Kidney tubule cell (primary cell): ENCODE measurements around the gene TEC.
"Not testable (repeated sequence)": the region's sequence is repeated elsewhere in the genome, so short reads cannot be mapped to it uniquely, and the experiment has no call there.

Experiments
- DNase-seq: peaks from one replicate; pipeline ENCODE4 v3.0.0-alpha.2; 2018; ENCODE audit warnings: low spot score

TEC gene

DNA sequence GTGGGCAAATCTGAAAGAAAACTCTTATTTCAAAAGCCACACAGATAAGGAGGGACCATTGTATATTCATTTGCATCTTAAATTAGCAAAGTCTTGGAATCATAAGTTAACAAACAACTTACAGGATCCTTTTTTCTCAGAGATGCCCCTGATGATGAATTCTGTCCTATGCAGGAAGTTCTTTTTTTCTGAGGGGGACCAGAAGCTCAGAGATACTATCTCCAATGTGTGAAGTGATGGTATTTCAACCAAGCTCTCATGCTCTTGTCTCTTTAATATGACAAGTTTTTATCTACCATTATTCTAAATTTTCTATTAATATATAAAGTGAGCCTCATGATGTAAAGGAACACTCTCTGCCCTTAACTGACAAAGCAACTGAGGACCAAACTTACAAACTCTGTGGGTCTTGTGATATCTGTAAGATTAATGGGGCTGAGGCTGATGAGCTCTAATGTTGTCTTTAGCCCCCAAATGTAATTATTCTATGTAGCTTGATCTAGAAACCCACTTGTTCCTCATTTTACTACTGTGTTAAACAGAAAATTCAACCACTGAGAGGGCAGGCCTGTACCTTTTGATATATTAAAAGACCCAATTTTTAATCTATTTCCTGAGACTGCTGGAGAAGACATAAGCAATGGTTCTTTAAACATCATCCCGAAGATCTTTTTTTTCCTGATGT, 27.0 kb downstream of the TEC start:
- no peak for DNase-seq

DNA sequence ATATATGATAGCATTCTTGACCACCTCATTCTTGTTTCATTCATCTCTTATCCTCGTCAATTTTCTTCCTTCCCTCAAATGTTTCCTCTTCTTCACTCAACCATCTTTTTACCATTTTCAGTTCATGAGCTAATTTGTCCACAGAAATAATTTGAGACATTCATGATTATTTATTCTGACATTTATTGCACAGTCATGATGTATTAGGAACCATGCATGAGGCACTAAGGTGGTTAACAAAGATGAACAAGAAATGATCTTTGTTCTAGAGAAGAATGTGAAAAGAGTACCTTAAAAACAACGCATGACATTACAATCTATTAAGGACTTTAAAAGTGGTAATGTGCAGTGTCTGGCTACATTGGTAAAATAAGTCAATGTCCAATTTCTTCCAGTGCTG, 27.9 kb downstream of the TEC start:
- no peak for DNase-seq

DNA sequence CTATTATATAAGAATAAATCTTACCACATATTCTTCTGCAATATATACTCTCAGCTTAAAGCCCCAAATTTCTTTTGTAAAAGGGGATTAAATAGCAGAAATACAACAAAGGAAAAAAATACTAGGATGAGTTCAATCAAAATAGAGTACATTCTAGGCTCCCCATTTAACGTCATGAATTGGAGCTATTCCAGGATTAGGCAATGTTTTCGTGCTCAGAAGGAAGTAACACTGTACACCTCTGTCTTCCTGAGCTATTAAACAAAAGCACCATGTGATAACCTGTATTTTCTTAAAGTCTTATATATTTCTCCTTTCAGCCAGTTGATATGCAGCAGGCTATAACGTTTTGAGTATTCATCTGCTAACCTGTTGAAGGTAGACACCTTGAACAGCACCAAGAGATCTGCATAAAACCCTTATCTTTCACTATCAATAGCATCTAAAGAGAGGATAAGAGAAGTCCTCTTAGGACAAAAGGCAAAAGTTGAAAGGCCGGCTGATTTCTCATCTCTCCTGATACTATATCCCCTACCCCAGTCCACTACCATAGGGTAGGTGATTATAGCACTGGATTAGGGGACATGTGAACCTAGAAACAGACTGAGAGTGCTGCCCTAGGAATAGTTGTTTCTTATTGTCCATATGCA, 31.5 kb downstream of the TEC start:
- DNase-seq, result peak; percentile 43

DNA sequence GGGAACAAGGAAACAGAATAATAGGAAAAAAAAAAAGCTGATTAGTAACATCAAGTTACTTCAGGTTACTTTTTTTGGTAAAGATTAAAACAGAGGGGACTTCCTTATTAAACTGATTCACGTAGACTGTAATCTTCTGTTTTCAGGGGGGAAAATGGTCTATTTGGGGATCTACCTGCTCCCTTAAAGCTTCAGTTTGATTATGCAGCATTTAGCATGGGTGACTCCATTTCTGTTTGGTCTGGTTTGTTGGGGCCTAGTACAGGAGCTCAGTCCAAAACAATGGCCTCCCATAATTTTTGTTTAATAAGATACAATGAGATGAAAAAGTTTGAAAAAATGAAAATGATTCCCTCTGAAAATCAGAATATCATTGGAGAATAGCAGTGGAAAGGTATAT, 34.6 kb downstream of the TEC start:
- no peak for DNase-seq

DNA sequence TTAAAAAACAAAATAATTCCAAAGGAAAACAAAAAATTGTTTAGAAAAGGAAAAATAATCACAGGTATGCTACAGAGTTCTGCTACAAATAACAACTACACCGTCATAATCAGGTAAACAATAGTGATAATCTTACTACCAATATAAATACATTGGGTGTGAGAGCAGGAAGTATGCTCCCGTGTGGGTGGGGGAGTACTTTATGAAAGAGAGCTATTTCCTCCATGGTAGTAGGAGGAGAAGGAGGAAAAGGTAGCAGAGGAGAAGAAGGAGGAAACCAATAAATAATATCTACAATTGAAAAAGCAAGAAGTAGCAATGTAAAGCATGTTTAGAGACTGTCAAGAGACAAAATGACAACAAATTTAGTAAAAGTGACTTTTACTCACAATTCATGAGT, 35.1 kb downstream of the TEC start:
- no peak for DNase-seq

DNA sequence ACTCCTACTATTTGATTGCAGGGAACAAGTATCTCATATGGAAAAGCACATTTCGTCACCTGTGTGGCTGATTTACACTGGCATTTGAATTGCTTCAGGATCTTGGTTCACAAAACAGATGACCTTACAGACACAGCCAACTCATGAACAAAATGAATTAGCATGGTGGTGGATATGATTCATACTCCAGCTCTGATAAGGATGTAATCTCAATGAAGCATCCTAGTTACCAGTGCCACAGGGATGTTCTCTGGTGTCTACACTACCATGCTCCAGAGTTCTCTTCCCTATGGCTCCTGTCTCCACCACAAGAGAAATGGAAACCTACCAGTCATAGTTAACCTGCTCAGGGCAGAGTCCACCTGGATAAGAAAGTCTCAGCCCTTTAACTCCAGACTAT, 40.7 kb downstream of the TEC start:
- peak; percentile 30 for DNase-seq

DNA sequence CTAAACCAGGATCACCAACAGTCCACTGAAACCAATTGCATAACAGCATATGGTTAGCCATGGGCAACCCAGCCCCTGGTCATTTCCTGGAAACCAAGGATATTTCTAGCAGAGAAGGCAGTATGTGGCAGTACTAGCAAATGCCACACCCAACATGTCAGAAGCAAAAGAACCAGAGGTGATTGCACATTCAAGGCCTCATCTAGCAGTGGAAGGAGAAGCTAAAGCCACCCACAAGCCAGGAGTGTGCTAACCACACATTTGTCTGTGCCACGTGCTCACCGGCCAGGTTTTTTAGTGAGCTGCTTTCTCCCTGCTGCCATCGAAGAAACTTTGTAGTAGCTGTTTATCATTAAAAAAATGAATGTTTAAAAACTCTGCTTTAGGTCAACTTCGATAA, 42.0 kb downstream of the TEC start:
- no peak for DNase-seq

DNA sequence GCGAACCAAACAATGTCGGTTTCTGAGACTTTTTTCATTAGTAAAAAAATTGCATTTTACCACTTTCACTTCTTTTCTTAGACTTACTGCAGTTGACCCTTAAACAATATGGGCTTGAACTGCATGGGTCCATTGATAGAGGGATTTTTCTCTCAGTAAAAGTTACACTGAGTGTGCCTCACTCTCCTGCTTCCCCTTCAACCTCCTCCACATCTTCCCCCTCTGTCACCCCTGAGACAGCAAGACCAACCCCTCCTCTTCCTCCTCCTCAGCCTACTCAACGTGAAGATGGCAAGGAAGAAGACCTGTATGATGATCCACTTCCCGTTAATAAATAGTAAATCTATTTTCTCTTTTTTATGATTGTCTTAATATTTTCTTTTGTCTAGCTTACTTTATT, 43.4 kb downstream of the TEC start:
- no peak for DNase-seq

DNA sequence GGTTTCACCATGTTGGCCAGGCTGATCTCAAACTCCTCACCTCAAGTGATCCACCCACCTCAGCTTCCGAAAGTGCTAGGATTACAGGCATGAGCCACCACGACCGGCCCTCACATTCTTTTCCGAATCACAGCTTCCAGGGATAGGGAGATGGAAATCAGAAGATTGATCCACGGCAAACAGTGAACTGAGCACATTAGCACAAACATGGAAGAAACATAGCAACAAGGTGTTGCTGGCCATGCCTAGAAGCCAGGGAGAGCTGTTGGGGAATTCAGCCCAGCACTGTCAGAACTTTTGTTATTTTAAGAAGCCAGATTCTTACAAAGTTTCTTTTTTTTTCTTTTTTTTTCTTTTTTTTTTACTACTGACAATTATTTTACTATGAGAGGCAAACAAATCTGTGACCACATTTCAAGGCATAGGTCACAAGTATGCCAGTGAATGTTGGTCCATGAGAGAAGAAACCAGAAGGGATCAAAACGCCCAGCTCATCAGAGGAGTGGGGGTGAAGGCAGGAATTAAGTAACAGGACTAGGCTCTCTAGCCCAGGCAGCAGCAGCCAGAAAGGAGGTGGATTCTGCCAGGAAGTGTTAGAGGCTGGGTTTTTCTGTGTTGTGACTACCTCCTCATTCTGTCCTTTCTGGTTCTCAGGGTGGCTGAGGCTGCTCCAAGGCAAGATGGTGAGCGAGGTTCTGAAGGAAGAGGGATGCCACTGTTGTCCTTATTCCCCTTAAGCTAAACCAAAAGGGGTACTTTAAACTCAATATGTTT, 44.1 kb downstream of the TEC start:
- no peak for DNase-seq

DNA sequence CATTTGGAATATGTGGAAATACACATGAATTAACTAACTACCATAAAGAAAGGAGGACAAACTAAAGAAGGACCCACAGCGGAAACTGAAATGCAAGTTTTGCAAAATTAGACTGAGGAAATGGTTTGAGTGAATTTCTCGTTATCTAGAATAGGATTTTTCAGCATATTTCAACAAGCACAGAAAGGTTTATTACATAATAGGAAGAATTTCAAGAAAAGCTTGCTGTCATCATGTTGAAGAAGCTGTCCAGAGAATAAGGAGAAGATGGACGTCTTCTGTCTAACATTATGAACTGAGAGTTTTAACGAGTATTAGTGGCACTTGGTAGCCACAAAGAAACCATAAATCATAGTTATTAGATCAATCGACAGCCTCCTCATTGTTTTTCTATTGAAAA, 45.0 kb downstream of the TEC start:
- DNase-seq, result no peak

DNA sequence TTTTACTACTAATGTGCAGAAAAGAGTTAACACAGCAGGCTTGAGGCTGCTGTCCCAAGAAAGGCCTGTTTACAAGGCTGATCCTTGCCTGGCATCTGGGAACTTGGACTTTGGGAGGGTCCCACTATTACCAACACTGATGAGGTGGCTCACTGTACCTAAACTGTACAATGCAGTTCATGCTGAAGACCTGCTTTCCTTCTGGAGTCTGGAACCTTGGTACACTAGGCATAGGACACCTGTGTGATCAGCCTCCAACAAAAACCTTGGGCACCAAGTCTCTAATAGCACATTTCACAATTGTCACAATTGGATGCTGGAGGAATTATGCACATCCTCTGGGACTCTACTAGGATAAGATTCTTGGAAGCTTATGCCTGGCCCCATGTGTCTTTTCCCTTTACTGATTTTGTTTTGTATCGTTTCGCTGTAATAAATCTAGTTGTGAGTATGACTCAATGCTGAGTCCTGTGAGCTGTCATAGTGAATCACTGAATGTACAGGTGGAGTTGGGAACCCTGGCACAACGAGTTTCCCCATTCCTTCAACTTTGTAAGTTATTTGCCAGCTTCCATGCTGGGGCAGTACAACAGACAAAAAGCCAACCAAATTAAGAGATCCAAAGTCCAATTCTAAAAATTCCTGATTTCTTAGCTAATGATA, 45.9 kb downstream of the TEC start:
- peak; percentile 86 for DNase-seq

DNA sequence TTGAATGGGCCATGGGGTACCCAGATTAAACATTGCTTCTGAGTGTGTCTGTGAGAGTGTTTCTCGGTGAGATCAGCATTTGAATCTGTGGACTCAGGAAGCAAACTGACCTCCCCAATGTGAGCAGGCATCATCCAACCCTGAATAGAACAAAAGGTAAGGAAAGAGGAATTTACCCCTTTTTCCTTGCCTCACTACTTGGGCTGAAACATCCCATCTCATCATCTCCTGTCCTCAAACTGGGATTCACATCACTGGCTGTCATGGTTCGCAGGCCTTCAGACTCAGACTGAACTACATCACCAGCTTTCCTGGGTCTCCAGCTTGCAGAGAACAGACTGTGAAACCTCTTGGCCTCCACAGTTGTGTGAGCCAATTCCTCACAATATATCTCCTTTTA, 47.1 kb downstream of the TEC start:
- DNase-seq, result peak; percentile 87

DNA sequence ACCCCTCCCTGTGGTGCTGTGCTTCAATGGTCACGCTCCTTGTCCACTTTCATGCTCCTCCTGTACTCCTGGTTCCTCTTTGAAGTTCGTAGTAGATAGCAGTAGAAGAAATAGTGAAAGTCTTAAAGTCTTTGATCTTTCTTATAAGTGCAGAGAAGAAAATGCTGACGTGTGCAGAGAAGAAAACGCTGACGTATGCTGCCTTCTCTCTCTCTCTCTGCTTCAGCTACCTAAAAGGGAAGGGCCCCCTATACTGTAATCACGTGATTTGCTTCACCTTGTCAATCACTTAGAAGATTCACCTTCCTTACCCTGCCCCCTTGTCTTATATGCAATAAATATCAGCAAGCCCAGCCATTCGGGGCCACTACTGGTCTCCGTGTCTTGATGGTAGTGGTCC, 50.2 kb downstream of the TEC start:
- not testable (repeated sequence) for DNase-seq

DNA sequence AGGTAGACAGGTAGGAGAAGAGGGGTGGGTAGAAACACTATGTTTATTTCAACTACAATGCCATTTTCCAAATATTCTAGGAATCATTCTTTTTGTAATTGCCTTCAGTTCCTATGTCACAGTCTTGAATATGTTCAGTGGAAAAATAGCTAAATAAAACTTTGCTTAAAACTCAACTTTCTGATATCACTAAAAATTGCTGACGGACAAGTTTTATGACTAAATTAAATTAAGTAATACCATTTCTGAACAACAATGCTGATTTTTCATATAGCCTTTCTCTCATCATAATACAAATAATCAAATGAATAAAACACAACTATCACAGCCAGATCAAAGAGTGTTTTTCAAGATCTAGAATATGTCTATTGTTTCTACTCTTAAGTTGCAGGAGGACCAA, 53.1 kb downstream of the TEC start:
- DNase-seq, result no peak

DNA sequence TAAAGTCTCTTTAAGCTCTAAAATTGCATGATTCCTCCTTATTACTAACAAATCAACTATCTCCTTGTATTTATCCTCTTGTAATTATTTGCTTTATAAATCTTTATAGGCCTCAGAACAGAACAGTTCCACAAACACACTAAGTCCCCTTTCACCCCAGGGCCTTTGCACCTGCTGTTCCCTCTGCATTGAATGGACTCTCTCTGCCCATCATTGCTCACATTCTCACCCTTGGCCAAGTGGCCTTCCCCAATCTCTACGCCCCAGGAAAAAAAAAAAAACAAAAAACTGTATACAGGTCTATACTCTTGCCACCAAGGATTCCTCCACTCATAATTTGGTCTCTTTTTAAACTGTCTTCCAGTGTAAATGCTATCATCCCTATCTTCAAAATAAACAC, 53.7 kb downstream of the TEC start:
- DNase-seq, result no peak

DNA sequence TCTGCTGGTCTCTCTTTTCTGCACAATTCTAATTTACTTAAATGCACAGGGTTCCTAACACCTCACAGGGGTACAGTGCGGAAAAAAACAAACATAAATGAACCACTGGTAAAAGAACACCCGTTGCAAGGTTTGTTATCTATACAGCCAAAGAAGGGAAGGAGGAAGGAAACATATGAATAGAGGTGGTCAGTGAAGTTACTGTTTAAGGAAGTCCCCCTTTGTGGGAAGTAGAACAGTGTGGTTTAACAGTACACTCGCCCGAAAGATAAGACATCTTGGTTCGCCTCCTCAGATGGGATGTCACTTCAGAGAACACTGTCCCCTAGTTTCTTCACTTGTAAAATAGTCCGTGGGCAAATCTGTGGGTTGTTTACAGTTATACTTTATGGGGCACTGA, 57.5 kb downstream of the TEC start:
- DNase-seq, result no peak

DNA sequence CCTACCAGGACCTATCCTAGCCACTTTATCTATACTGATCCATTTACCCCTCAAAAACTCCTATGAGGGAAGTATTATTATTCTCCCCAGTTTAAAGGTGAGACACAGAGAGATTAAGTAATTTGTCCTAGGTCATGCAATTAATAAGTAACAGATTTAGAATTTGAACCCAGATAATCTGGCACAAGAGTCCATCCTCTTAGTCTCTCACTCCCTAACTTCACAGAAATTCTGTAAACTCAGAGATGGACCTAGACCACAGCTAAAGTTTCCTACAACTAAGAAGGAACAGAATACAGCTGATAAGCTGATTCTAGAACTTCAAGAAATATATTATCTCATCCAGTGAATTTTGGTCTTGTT, 58.7 kb downstream of the TEC start:
- no peak for DNase-seq

DNA sequence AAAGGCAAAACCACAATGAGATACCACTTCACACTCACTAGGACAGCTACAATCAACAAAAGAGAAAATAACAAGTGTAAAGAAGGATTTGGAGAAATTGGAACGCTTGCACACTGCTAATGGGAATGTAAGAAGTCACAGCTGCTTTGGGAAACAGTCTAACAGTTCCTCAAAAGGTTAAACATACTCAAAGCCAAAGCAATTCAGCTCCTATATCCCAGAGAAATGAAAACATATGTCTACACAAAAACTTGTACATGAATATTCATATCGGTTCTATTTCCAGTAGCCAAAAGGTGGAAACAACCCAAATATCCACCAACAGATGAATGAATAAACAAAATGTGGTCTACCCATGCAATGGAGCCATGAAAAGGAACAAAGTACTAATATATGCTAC, 64.0 kb downstream of the TEC start:
- no peak for DNase-seq

DNA sequence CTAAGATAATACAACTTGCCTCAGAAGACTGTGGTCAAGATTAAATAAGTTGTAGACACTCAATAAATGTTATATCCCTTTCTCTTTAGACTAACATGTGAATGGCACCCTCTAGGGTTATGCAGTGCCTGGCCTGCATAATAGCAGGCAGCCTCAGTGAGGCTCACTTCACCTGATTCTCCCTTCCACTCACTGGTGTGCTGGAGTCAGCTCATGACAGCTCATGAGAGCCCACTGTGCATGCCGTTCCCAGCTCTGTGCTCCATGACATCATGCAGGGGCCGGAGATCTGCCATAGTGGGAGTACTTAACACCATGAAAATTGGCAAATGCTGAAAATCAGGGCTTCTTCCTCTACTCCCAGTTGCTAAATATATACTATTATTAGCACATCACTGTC, 64.5 kb downstream of the TEC start:
- DNase-seq, result no peak

DNA sequence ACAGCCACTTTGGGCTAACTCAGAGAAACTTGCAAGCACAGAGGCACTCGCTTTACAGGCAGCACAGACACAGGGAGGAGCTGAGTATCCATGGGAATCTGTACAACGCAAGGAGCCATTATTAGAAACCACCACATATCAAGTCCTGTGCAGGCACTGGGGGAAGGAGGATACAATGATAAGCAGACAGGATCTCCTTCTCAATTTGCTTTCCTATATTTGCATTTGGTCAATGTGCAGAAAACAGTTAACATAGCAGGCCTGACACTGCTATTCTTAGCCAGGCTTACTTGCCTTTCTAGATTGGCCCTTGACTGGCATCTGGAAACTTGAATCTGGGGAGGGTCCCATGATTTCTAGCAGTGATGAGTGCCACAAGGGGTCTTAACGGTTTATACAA, 65.8 kb downstream of the TEC start:
- DNase-seq, result no peak

DNA sequence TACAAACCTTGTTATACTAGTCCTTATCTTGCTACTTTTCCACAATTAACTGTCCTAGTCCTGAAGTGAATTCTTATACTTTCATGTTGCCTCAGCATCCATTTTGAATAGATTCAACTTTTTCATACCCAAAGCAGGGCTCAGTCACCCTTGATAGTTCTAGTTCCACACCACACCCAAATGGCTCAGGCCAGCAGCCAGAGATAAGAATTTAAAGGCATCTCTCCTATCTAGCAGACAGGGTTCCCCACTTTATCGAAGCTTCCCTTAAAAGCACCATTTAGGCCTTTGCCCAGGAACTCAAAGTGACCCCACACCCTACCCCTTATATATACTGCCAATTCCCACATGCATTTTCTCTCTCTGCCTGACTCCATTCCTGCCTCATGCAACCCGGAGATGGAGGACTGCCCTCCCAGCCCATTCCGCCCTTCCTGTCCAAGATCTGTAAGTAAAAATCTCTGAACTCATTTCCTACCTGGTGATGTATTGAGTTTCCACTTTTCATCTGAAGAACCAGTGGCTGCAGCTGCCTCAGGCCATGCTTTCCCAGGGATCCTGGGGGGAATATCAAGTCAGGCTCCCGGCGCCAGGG, 71.9 kb downstream of the TEC start:
- no peak for DNase-seq

DNA sequence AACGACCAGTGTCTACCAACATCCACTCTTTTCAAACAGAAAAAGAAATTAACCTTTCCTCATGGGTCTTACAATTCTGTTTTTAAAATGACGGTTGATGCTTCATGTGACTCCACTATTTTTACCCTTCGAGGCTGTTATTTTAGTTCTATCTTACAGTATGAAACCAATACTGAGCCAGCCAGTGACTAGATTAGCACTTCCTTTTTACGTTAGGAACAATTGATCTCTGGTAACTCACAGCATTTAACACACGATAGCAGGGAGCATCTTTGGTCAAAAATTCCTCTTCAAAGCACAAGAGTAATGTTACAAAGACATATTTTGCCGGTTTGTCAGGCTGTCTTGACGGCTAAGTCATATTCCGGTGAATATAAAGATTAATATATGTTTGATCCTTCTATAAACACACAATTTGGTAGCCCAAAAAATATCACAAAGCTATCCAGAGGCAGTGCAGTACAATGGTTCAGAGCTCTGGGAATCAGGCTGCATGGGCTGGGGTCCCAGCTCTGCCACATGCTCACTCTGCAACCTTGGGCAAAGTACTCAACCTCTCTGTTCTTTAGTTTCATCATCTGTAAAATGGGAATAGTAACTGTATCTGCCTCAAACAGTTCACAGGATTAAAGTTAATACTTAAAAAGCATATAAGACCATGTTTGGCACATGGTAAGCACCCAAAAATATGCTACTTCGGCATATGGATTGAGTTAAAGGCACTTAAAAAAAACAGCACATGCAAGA, 72.7 kb downstream of the TEC start:
- DNase-seq, result no peak
